ENCODE data around the gene IFI44L.

GRCh38 chr1:78624035-78624434 is 3.8 kb downstream of the IFI44L start:
- no peak for TF ChIP-seq CTCF (IDR thresholded peaks at IDR 0.05)
- TF ChIP-seq POLR2A (IDR thresholded peaks at IDR 0.05), result no peak
- no peak for TF ChIP-seq POLR2AphosphoS5 (IDR thresholded peaks at IDR 0.05)
- TF ChIP-seq EP300 (IDR thresholded peaks at IDR 0.05; ENCODE audit: low read depth), result no peak
